Suprapubic skin (tissue), 4 donors: ENCODE data around the gene SEMA4G. TPM values are rescaled to one million over a fixed set of nuclear protein-coding genes. Genes with fewer than 3 reads are reported as not detected.

ENCODE experiments used
- DNase-seq, 2 donors: peaks; one replicate each; pipeline ENCODE4 v3.0.0-alpha.2; 2019; ENCODE audit warnings: low spot score in 2 of 2
- H3K27ac ChIP-seq: fragments of 200-600 bp; sonication (generic); one replicate; pipeline ENCODE4 v1.5.1; 2019
- H3K27me3 ChIP-seq: fragments of 200-600 bp; sonication (generic); one replicate; pipeline ENCODE4 v1.5.1; 2019
- H3K36me3 ChIP-seq: fragments of 200-600 bp; sonication (generic); one replicate; pipeline ENCODE4 v1.5.1; 2019
- H3K4me1 ChIP-seq: fragments of 200-600 bp; sonication (generic); one replicate; pipeline ENCODE4 v1.5.1; 2019
- H3K4me3 ChIP-seq: fragments of 200-600 bp; sonication (generic); one replicate; pipeline ENCODE4 v1.5.1; 2019; ENCODE audit warnings: mild to moderate bottlenecking
- H3K9me3 ChIP-seq: fragments of 200-600 bp; sonication (generic); one replicate; pipeline ENCODE4 v1.5.1; 2019
- CTCF ChIP-seq, 2 donors: fragments of 200-600 bp in 1 of 2; fragments of 450-650 bp in 1 of 2; sonication (generic) in 1 of 2; IDR thresholded peaks; one replicate each; pipeline ENCODE4 v1.5.1; 2016 to 2019; ENCODE audit warnings: antibody characterized with exemption in 2 of 2, mild to moderate bottlenecking in 1 of 2, moderate library complexity in 1 of 2
- EP300 ChIP-seq: sonication (generic); formaldehyde crosslinking; IDR thresholded peaks from one replicate; pipeline ENCODE4 v1.6.1; 2017; ENCODE audit warnings: antibody characterized with exemption
- POLR2A ChIP-seq, 2 donors: fragments of 450-650 bp; IDR thresholded peaks; one replicate each; pipeline ENCODE4 v1.6.1; 2017; ENCODE audit warnings: antibody characterized with exemption in 2 of 2, mild to moderate bottlenecking in 2 of 2, moderate library complexity in 2 of 2
- POLR2AphosphoS5 ChIP-seq, 3 donors: sonication (generic); formaldehyde crosslinking; IDR thresholded peaks; one replicate each; pipeline ENCODE4 v1.6.1; 2017; ENCODE audit warnings: antibody characterized with exemption in 3 of 3
- WGBS: methylation state at CpG from one replicate; pipeline ENCODE4 v1.1.5; 2018; 5-methylcytosine and 5-hydroxymethylcytosine counted together
- total RNA-seq, 4 donors: library from RNA; depleted of rRNA; stranded (reverse); fragments of >200 nt; gene quantifications; one replicate each; pipeline ENCODE4 v1.1.0, GENCODE V29; 2016

Gene SEMA4G
- total RNA-seq, 4 donors from 2014 or later, result 19.2 to 36.3 (median 30.1) TPM

- H3K4me1 ChIP-seq, result no peaks in the 10 kb centered on the region
- no peak for DNase-seq
- H3K27ac ChIP-seq, result no peak overlapping the region
- H3K9me3 ChIP-seq, result no peaks in the 10 kb centered on the region
- H3K4me3 ChIP-seq, result no peak overlapping the region
- H3K27me3 ChIP-seq, result no peaks in the 10 kb centered on the region
- no peak for TF ChIP-seq POLR2AphosphoS5 (IDR thresholded peaks at IDR 0.05)
- no peak for TF ChIP-seq POLR2A (IDR thresholded peaks at IDR 0.05)
- TF ChIP-seq EP300, result no peak
- no peak for TF ChIP-seq CTCF (IDR thresholded peaks at IDR 0.05)
- peaks cover 97% of the 10 kb centered on the region for H3K36me3 ChIP-seq
Measured at GRCh38 chr10:100945754-100946153, 23.6 kb upstream of the SEMA4G start.

GRCh38 chr10:100948916-100949315 is 20.4 kb upstream of the SEMA4G start:
- 87% methylated on average over 3 of the region's 3 CpGs for WGBS
- peaks cover 97% of the 10 kb centered on the region for H3K36me3 ChIP-seq

GRCh38 chr10:100960251-100960650 is 9.1 kb upstream of the SEMA4G start:
- Histone ChIP-seq H3K27me3 (no peaks in the 10 kb centered on the region), H3K4me3 (no peak overlapping the region), H3K36me3 (peaks cover 78% of the 10 kb centered on the region), H3K27ac (no peak overlapping the region), H3K9me3 (no peaks in the 10 kb centered on the region), H3K4me1 (no peaks in the 10 kb centered on the region)
- TF ChIP-seq CTCF (IDR thresholded peaks at IDR 0.05) (no peak), POLR2A (IDR thresholded peaks at IDR 0.05) (no peak), POLR2AphosphoS5 (IDR thresholded peaks at IDR 0.05) (no peak), EP300 (no peak)
- DNase-seq, result no peak

More at GRCh38 chr10:100948916-100949315, 20.4 kb upstream of the SEMA4G start:
- H3K4me1 ChIP-seq, result no peaks in the 10 kb centered on the region
- no peak for DNase-seq
- H3K27ac ChIP-seq, result no peak overlapping the region
- H3K9me3 ChIP-seq, result no peaks in the 10 kb centered on the region
- H3K27me3 ChIP-seq, result no peaks in the 10 kb centered on the region
- H3K4me3 ChIP-seq, result no peak overlapping the region
- no peak for TF ChIP-seq CTCF (IDR thresholded peaks at IDR 0.05)
- TF ChIP-seq POLR2A (IDR thresholded peaks at IDR 0.05), result no peak
- TF ChIP-seq POLR2AphosphoS5 (IDR thresholded peaks at IDR 0.05), result no peak
- TF ChIP-seq EP300, result no peak

GRCh38 chr10:100962351-100963080 is 6.8 kb upstream of the SEMA4G start:
- no peaks in the 10 kb centered on the region for H3K27me3 ChIP-seq
- H3K27ac ChIP-seq, result no peak overlapping the region
- peaks cover 69% of the 10 kb centered on the region for H3K36me3 ChIP-seq
- no peak overlapping the region for H3K4me3 ChIP-seq
- H3K4me1 ChIP-seq, result no peaks in the 10 kb centered on the region
- no peak for DNase-seq
- H3K9me3 ChIP-seq, result no peaks in the 10 kb centered on the region
- TF ChIP-seq EP300 (no peak), CTCF (IDR thresholded peaks at IDR 0.05) (no peak), POLR2A (IDR thresholded peaks at IDR 0.05) (no peak), POLR2AphosphoS5 (IDR thresholded peaks at IDR 0.05) (no peak)
- 87% methylated on average over 4 of the region's 4 CpGs for WGBS

GRCh38 chr10:100963826-100964225 is 5.5 kb upstream of the SEMA4G start:
- TF ChIP-seq POLR2A (IDR thresholded peaks at IDR 0.05) (no peak), CTCF (IDR thresholded peaks at IDR 0.05) (no peak), EP300 (no peak), POLR2AphosphoS5 (IDR thresholded peaks at IDR 0.05) (no peak)
- Histone ChIP-seq H3K27ac (no peak overlapping the region), H3K9me3 (no peaks in the 10 kb centered on the region), H3K4me1 (peaks cover 3% of the 10 kb centered on the region), H3K4me3 (no peak overlapping the region), H3K36me3 (peaks cover 57% of the 10 kb centered on the region), H3K27me3 (no peaks in the 10 kb centered on the region)
- 100% methylated on average over 1 of the region's 1 CpG for WGBS
- no peak for DNase-seq
